ENCODE measurements around the gene CCDC102A. TPM values are rescaled to one million over a fixed set of nuclear protein-coding genes. Genes with fewer than 3 reads are reported as not detected.

The CCDC102A gene
- total and polyA plus RNA-seq, 2 donors (not counting 3 experiments of a cell fraction or from before 2014, with no cell fraction given) = 7.8 to 12.2 TPM

DNA sequence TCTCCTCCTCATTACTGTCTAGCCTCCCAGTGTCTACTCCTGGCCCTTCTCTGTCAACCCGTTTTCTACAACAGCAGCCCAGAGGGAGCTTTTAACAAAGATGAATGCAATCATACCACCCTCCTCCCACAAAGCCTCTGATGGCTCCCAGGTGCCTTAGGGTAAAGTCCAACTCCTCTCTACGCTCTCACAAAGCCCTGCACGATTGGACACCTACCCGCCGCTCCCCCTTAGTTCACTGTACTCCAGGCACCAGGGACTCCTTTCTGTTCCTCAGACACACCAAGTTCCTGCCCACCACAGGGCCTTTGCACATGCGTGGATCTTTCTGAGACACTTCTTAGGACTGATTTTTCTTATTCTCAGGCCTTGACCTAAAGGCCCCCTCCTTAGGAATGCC lies 17.4 kb downstream of the CCDC102A start:
- Histone ChIP-seq H3K4me2 (ENCODE audit: insufficient read depth, low read length) (no peak overlapping the region), H3K27ac (ENCODE audit: insufficient read depth, low read depth, low read length) (no peak overlapping the region), H3K9me3 (replicated peaks; ENCODE audit: control insufficient read depth, insufficient read depth, low read length) (no peaks in the 10 kb centered on the region), H3K4me3 (replicated peaks in 1 of 3; ENCODE audit: insufficient read depth in 1 of 3, low read depth in 1 of 3, low read length in 3 of 3) (no peak overlapping the region), H3K4me1 (ENCODE audit: control insufficient read depth, extremely low read depth, insufficient read depth, low read length) (peaks cover 7% of the 10 kb centered on the region), H3K27me3 (ENCODE audit: control insufficient read depth in 2 of 2, insufficient read depth in 2 of 2, low read length in 2 of 2) (no peaks in the 10 kb centered on the region), H2AFZ (ENCODE audit: low read depth, low read length) (no peak overlapping the region), H3K9me1 (replicated peaks; ENCODE audit: control insufficient read depth, extremely low read depth, insufficient read depth, low read length) (no peaks in the 10 kb centered on the region), H3K36me3 (ENCODE audit: control insufficient read depth in 2 of 2, extremely low read depth in 1 of 2, insufficient read depth in 2 of 2, low read length in 2 of 2) (peaks cover 0 to 2% of the 10 kb centered on the region in 2 experiments), H4K20me1 (replicated peaks; ENCODE audit: control insufficient read depth, extremely low read depth, insufficient read depth, low read length) (no peaks in the 10 kb centered on the region), H3K9ac (replicated peaks; ENCODE audit: extremely low read depth, insufficient read depth, low read length) (no peak overlapping the region), H3K79me2 (ENCODE audit: control insufficient read depth, insufficient read depth, low read length) (no peaks in the 10 kb centered on the region)
- POLR2A ChIA-PET = no interaction called here
- BruUV-seq (replicated peaks) = no TSS peak
- DNase-seq (ENCODE audit: low read depth, low spot score) (no peak), FAIRE-seq (no peak)
- CTCF ChIA-PET = interaction anchor here (0.6 to 5.4 kb wide), 15 partner anchors 8 to 218 kb away, joined by 3 to 77 read pairs (median 6); partner anchors contain the start of genes CIAPIN1, COQ9, DOK4 and POLR2C
- intact Hi-C loops (cut with micrococcal nuclease) = loop anchor here (1.0 kb wide), 5 partner anchors 11 to 219 kb away; partner anchors contain the start of gene POLR2C
- dilution Hi-C loops (cut with MboI; ENCODE audit: extremely low pct_ligation_motif_present, low sequenced_read_pairs) = no loop called here
- TF ChIP-seq POLR2AphosphoS5 (IDR thresholded peaks at IDR 0.05; ENCODE audit: insufficient read depth, low read depth, low read length) = no peak
- TF ChIP-seq JUN (IDR thresholded peaks at IDR 0.05; ENCODE audit: borderline replicate concordance, insufficient read depth, insufficient read length, low read depth) = no peak
- TF ChIP-seq, protein P1, sequence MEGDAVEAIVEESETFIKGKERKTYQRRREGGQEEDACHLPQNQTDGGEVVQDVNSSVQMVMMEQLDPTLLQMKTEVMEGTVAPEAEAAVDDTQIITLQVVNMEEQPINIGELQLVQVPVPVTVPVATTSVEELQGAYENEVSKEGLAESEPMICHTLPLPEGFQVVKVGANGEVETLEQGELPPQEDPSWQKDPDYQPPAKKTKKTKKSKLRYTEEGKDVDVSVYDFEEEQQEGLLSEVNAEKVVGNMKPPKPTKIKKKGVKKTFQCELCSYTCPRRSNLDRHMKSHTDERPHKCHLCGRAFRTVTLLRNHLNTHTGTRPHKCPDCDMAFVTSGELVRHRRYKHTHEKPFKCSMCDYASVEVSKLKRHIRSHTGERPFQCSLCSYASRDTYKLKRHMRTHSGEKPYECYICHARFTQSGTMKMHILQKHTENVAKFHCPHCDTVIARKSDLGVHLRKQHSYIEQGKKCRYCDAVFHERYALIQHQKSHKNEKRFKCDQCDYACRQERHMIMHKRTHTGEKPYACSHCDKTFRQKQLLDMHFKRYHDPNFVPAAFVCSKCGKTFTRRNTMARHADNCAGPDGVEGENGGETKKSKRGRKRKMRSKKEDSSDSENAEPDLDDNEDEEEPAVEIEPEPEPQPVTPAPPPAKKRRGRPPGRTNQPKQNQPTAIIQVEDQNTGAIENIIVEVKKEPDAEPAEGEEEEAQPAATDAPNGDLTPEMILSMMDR (IDR thresholded peaks at IDR 0.05; ENCODE audit: extremely low read depth in 1 of 2, insufficient read depth in 1 of 2, low read depth in 1 of 2, low read length in 2 of 2) = no peak
- TF ChIP-seq POLR2A (IDR thresholded peaks at IDR 0.05; ENCODE audit: low read depth, low read length) = no peak
- no peak for TF ChIP-seq EZH2 (IDR thresholded peaks at IDR 0.05; ENCODE audit: borderline replicate concordance, low read depth, low read length, severe bottlenecking)
- no peak for TF ChIP-seq MAX (IDR thresholded peaks at IDR 0.05; ENCODE audit: insufficient read depth, insufficient read length)
- TF ChIP-seq GATA2 (IDR thresholded peaks at IDR 0.05; ENCODE audit: insufficient read depth, insufficient read length, low read depth, low read length) = no peak
- TF ChIP-seq FOS (IDR thresholded peaks at IDR 0.05; ENCODE audit: borderline replicate concordance, insufficient read depth, low read length) = no peak
- no peak for TF ChIP-seq MYC (IDR thresholded peaks at IDR 0.05; ENCODE audit: low read depth, low read length)

Data from endothelial cell of umbilical vein (primary cell).